ENCODE measurements around the gene WDR36.
"Not testable (repeated sequence)": the region's sequence is repeated elsewhere in the genome, so short reads cannot be mapped to it uniquely, and the experiment has no call there.

The WDR36 gene

GRCh38 chr5:111141471-111141870 is 49.3 kb downstream of the WDR36 start:
- DNase-seq, result not testable (repeated sequence)

GRCh38 chr5:111142932-111143331 is 50.8 kb downstream of the WDR36 start:
- no peak for DNase-seq

GRCh38 chr5:111143910-111144309 is 51.8 kb downstream of the WDR36 start:
- DNase-seq, result no peak

GRCh38 chr5:111144352-111144930 is 52.3 kb downstream of the WDR36 start:
- no peak for DNase-seq

GRCh38 chr5:111146053-111146452 is 53.9 kb downstream of the WDR36 start:
- DNase-seq, result no peak

GRCh38 chr5:111147502-111147901 is 55.4 kb downstream of the WDR36 start:
- no peak for DNase-seq

- no peak for DNase-seq
Observed at GRCh38 chr5:111151998-111152397, 59.9 kb downstream of the WDR36 start.

- DNase-seq, result no peak
Observed at GRCh38 chr5:111153483-111153882, 61.3 kb downstream of the WDR36 start.

GRCh38 chr5:111153945-111154344 is 61.8 kb downstream of the WDR36 start:
- DNase-seq, result no peak

GRCh38 chr5:111158105-111158744 is 66.1 kb downstream of the WDR36 start:
- peak; percentile 31 for DNase-seq

GRCh38 chr5:111159845-111160244 is 67.7 kb downstream of the WDR36 start:
- no peak for DNase-seq

- no peak for DNase-seq
Observed at GRCh38 chr5:111163000-111163399, 70.9 kb downstream of the WDR36 start.

GRCh38 chr5:111165058-111165457 is 72.9 kb downstream of the WDR36 start:
- no peak for DNase-seq

- no peak for DNase-seq
Observed at GRCh38 chr5:111167551-111167950, 75.4 kb downstream of the WDR36 start.

GRCh38 chr5:111168608-111169007 is 76.5 kb downstream of the WDR36 start:
- DNase-seq, result no peak

GRCh38 chr5:111169269-111169668 is 77.1 kb downstream of the WDR36 start:
- DNase-seq, result no peak

GRCh38 chr5:111170279-111170678 is 78.1 kb downstream of the WDR36 start:
- DNase-seq, result no peak

GRCh38 chr5:111172504-111172903 is 80.4 kb downstream of the WDR36 start:
- DNase-seq, result no peak

GRCh38 chr5:111173476-111173875 is 81.3 kb downstream of the WDR36 start:
- DNase-seq, result no peak
